Astrocyte of the cerebellum (primary cell): ENCODE data around the gene METTL1.
A peak's percentile ranks its signal among the peaks of the same experiment; 100 is the strongest.

ENCODE experiments used
- DNase-seq: peaks from one replicate; pipeline ENCODE4 v3.0.0-alpha.2; 2011; ENCODE audit warnings: low read depth
- H3K4me3 ChIP-seq: 2 replicates; pipeline ENCODE4 v1.5.1; 2011; ENCODE audit warnings: mild to moderate bottlenecking, low read depth, low read length, moderate library complexity
- CTCF ChIP-seq: IDR thresholded peaks from 2 replicates; pipeline ENCODE4 v1.5.1; 2012; ENCODE audit warnings: low read length, low read depth, moderate library complexity, mild to moderate bottlenecking; ENCODE audit errors: missing control alignments
- in situ Hi-C: cut with HindIII; loops from 2 replicates; pipeline ENCODE4 v1.10.0; 2017; ENCODE audit warnings: low sequenced_read_pairs

The METTL1 gene

GRCh38 chr12:57751788-57752667, 19.9 kb downstream of the METTL1 start, which contains the start of gene CDK4:
Gene CDK4 (minus strand): TSS chr12:57752310. CDS start chr12:57751717, 593 bp downstream.
- TF ChIP-seq CTCF = no peak
- H3K4me3 ChIP-seq = peak within 1 kb of the TSS; percentile 95
- in situ Hi-C loops = no loop called here
- peak; percentile 99 for DNase-seq

GRCh38 chr12:57751432-57751787, 20.5 kb downstream of the METTL1 start:
- H3K4me3 ChIP-seq = peak overlapping the region; percentile 95
- in situ Hi-C loops = no loop called here
- no peak for DNase-seq
- TF ChIP-seq CTCF = no peak

GRCh38 chr12:57750561-57751431, 21.1 kb downstream of the METTL1 start:
- DNase-seq = no peak
- H3K4me3 ChIP-seq = peak overlapping the region; percentile 95
- in situ Hi-C loops = no loop called here

GRCh38 chr12:57749061-57749460, 22.8 kb downstream of the METTL1 start:
- no peak overlapping the region for H3K4me3 ChIP-seq
- no peak for DNase-seq
- TF ChIP-seq CTCF = no peak
- in situ Hi-C loops = no loop called here

More at GRCh38 chr12:57750561-57751431, 21.1 kb downstream of the METTL1 start:
- TF ChIP-seq CTCF = no peak

- TF ChIP-seq CTCF = no peak
- no peak for DNase-seq
- in situ Hi-C loops = no loop called here
- peak overlapping the region; percentile 96 for H3K4me3 ChIP-seq
These were observed 25.9 kb downstream of the METTL1 start for GRCh38 chr12:57746025-57746424.

GRCh38 chr12:57745485-57745881, 26.4 kb downstream of the METTL1 start:
- peak overlapping the region; percentile 96 for H3K4me3 ChIP-seq
- DNase-seq = no peak
- in situ Hi-C loops = no loop called here
- TF ChIP-seq CTCF = no peak
